Panc1 (cell line): ENCODE results near the gene YKT6. TPM values are rescaled to one million over a fixed set of nuclear protein-coding genes. Genes with fewer than 3 reads are reported as not detected.
A peak's percentile ranks its signal among the peaks of the same experiment; 100 is the strongest.
"Not testable (repeated sequence)": the region's sequence is repeated elsewhere in the genome, so short reads cannot be mapped to it uniquely, and the experiment has no call there.

Experiments
- ATAC-seq: fragments of 200-7000 bp; cut with Tn5 transposase; 2 replicates; pipeline ENCODE4 v1.9.1; 2020; ENCODE audit warnings: mild to moderate bottlenecking, moderate library complexity
- BruUV-seq: library from RNA; stranded (reverse); fragments of 400-500 nt; replicated peaks from 2 replicates; lab custom pipeline; 2021; lab: Mats Ljungman, UMichigan
- CTCF ChIA-PET: fragments of 300-600 bp; sonication (Branson Sonifier 250); formaldehyde crosslinking; loops from one replicate; lab custom pipeline; 2022; ENCODE audit warnings: antibody characterized with exemption; lab: Charles Lee
- POLR2A ChIA-PET: fragments of 300-600 bp; sonication (Branson Sonifier 250); formaldehyde crosslinking; loops from one replicate; lab custom pipeline; 2022; ENCODE audit warnings: antibody characterized with exemption; lab: Charles Lee
- DNase-seq: peaks from one replicate; pipeline ENCODE4 v3.0.0-alpha.2; 2010; ENCODE audit warnings: low read depth, low spot score
- H3K27ac ChIP-seq: 2 replicates; pipeline ENCODE4 v1.5.1; 2011; ENCODE audit warnings: mild to moderate bottlenecking, low read length, inconsistent platforms
- H3K27me3 ChIP-seq: fragments of 200-500 bp; sonication (Bioruptor generic); 2 replicates; pipeline ENCODE4 v1.6.0; 2014; ENCODE audit warnings: low read length, inconsistent platforms; ENCODE audit not compliant: control insufficient read depth, insufficient read depth
- H3K36me3 ChIP-seq: fragments of 200-500 bp; sonication (Bioruptor generic); 2 replicates; pipeline ENCODE4 v1.5.1; 2014; ENCODE audit warnings: inconsistent platforms, mild to moderate bottlenecking, low read length, moderate library complexity; ENCODE audit not compliant: control insufficient read depth, insufficient read depth
- H3K4me1 ChIP-seq: 2 replicates; pipeline ENCODE4 v1.5.1; 2011; ENCODE audit warnings: inconsistent platforms, mild to moderate bottlenecking, low read length, moderate library complexity; ENCODE audit not compliant: control insufficient read depth, insufficient read depth
- H3K4me3 ChIP-seq, 2 experiments: 2 replicates each; pipeline ENCODE4 v1.5.1; 2011 to 2012; ENCODE audit warnings: low read depth in 2 of 2, low read length in 2 of 2, mild to moderate bottlenecking in 2 of 2, inconsistent platforms in 1 of 2, moderate library complexity in 1 of 2
- H3K9me3 ChIP-seq: fragments of 200-500 bp; sonication (Bioruptor generic); 2 replicates; pipeline ENCODE4 v1.5.1; 2014; ENCODE audit warnings: low read depth, mild to moderate bottlenecking, inconsistent platforms, low read length, moderate library complexity; ENCODE audit not compliant: control insufficient read depth, insufficient read depth
- SIN3A ChIP-seq: IDR thresholded peaks from 2 replicates; pipeline ENCODE4 v1.6.1; 2012; ENCODE audit warnings: low read depth, mild to moderate bottlenecking, low read length, moderate library complexity, borderline replicate concordance; ENCODE audit not compliant: insufficient read depth
- TCF7L2 ChIP-seq: IDR thresholded peaks from 2 replicates; pipeline ENCODE4 v1.6.1; 2011; ENCODE audit warnings: mild to moderate bottlenecking, low read depth, low read length, inconsistent platforms
- in situ Hi-C: cut with HindIII; loops from 2 replicates; pipeline ENCODE4 v1.10.0; 2016; ENCODE audit warnings: low sequenced_read_pairs, low pct_unique_long_range_greater_than_20kb
- intact Hi-C: fragments of 100-400 bp; cut with micrococcal nuclease; formaldehyde crosslinking; loops from one replicate; pipeline ENCODE4 v1.10.0; 2022; ENCODE audit not compliant: unreplicated experiment
- total RNA-seq: library from RNA; stranded (reverse); gene quantifications from one replicate; pipeline ENCODE4 v1.2.1, GENCODE V29; 2021; ENCODE audit not compliant: unreplicated experiment
- TF ChIP-seq, protein P1 (sequence below): fragments of 450-650 bp; IDR thresholded peaks from 2 replicates; pipeline ENCODE4 v1.5.1; 2017; ENCODE audit warnings: mild to moderate bottlenecking
- TF ChIP-seq, protein P2 (sequence below), 2 experiments: IDR thresholded peaks; 2 replicates each; pipeline ENCODE4 v1.6.1; 2011 to 2012; ENCODE audit warnings: low read depth in 2 of 2, control low read depth in 1 of 2, low read length in 1 of 2, mild to moderate bottlenecking in 1 of 2, moderate library complexity in 1 of 2; ENCODE audit not compliant: insufficient read depth in 1 of 2

Gene YKT6
- total RNA-seq, 1 experiment from 2014 or later = 207 TPM

DNA sequence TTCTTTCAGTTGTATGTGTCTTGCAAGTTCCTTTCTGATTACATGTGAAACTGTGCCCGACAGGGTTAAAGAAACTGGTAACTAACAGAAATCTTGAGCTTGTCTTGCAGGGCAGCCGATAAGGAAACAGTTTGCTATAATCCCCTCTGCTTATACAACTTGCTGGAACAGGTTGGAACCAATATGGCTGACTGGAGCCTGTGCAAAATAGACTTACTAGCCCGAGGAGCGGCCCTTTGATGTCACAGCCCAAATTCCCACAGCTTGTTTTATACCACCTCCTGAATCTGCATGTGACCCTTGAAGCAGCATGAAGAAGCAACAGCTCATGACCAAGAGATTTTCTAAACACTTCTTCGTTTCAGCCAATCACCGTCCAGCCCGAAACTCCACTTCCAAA, 3.3 kb upstream of the YKT6 start:
- Histone ChIP-seq H3K36me3 (no peaks in the 10 kb centered on the region), H3K27me3 (no peaks in the 10 kb centered on the region), H3K4me3 (no peak overlapping the region), H3K27ac (no peak overlapping the region), H3K4me1 (peaks cover 4% of the 10 kb centered on the region), H3K9me3 (no peaks in the 10 kb centered on the region)
- peak; percentile 71 for TF ChIP-seq TCF7L2
- TF ChIP-seq, protein P1, sequence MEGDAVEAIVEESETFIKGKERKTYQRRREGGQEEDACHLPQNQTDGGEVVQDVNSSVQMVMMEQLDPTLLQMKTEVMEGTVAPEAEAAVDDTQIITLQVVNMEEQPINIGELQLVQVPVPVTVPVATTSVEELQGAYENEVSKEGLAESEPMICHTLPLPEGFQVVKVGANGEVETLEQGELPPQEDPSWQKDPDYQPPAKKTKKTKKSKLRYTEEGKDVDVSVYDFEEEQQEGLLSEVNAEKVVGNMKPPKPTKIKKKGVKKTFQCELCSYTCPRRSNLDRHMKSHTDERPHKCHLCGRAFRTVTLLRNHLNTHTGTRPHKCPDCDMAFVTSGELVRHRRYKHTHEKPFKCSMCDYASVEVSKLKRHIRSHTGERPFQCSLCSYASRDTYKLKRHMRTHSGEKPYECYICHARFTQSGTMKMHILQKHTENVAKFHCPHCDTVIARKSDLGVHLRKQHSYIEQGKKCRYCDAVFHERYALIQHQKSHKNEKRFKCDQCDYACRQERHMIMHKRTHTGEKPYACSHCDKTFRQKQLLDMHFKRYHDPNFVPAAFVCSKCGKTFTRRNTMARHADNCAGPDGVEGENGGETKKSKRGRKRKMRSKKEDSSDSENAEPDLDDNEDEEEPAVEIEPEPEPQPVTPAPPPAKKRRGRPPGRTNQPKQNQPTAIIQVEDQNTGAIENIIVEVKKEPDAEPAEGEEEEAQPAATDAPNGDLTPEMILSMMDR = no peak
- POLR2A ChIA-PET = no interaction called here
- no peak for DNase-seq
- intact Hi-C loops = loop anchor here (5.0 kb wide), 2 partner anchors 65 to 125 kb away; no protein-coding TSS in a partner anchor
- in situ Hi-C loops = no loop called here
- no peak for ATAC-seq
- BruUV-seq = no TSS peak
- CTCF ChIA-PET = interaction anchor here (1.0 kb wide), 1 partner anchor 178 kb away, joined by 4 read pairs; no protein-coding TSS in a partner anchor

DNA sequence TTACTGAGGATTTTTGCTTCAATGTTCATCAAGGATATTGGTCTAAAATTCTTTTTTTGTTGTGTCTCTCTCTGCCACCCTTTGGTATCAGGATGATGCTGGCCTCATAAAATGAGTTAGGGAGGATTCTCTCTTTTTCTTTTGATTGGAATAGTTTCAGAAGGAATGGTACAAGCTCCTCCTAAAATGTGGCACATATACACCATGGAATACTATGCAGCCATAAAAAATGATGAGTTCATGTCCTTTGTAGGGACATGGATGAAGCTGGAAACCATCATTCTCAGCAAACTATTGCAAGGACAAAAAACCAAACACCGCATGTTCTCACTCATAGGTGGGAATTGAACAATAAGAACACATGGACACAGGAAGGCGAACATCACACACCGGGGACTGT, 615 bp upstream of the YKT6 start:
- H3K9me3 ChIP-seq, H3K4me1 ChIP-seq, POLR2A ChIA-PET, H3K27me3 ChIP-seq, H3K4me3 ChIP-seq, intact Hi-C loops, H3K36me3 ChIP-seq, BruUV-seq, H3K27ac ChIP-seq, DNase-seq, ATAC-seq: not testable (repeated sequence)
- in situ Hi-C loops = loop anchor here (25.0 kb wide), 1 partner anchor 137 kb away; the partner anchor contains the start of gene CAMK2B
- CTCF ChIA-PET = interaction anchor here (0.7 kb wide), 1 partner anchor 364 kb away, joined by 4 read pairs; no protein-coding TSS in a partner anchor

DNA sequence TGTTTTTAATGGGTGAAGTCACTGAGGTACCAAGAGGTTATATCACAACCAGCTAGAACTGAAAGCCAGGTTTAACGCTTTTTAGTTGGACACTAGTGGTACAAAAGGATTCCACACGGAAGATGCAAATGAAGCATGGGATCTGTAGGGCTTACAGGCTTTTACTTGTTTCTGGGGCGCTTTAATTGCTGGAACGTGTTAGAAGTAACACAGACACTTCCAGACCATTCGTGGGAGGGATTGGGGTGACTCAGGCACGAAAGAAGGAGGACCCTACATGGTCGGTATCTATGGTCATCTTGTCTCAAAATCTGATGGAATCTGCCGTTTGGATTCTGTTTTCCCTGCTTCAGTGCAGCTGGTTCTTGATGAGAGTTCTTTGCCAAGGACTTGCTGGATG, 1.0 kb downstream of the YKT6 start:
- TF ChIP-seq, protein P2, sequence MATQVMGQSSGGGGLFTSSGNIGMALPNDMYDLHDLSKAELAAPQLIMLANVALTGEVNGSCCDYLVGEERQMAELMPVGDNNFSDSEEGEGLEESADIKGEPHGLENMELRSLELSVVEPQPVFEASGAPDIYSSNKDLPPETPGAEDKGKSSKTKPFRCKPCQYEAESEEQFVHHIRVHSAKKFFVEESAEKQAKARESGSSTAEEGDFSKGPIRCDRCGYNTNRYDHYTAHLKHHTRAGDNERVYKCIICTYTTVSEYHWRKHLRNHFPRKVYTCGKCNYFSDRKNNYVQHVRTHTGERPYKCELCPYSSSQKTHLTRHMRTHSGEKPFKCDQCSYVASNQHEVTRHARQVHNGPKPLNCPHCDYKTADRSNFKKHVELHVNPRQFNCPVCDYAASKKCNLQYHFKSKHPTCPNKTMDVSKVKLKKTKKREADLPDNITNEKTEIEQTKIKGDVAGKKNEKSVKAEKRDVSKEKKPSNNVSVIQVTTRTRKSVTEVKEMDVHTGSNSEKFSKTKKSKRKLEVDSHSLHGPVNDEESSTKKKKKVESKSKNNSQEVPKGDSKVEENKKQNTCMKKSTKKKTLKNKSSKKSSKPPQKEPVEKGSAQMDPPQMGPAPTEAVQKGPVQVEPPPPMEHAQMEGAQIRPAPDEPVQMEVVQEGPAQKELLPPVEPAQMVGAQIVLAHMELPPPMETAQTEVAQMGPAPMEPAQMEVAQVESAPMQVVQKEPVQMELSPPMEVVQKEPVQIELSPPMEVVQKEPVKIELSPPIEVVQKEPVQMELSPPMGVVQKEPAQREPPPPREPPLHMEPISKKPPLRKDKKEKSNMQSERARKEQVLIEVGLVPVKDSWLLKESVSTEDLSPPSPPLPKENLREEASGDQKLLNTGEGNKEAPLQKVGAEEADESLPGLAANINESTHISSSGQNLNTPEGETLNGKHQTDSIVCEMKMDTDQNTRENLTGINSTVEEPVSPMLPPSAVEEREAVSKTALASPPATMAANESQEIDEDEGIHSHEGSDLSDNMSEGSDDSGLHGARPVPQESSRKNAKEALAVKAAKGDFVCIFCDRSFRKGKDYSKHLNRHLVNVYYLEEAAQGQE (IDR thresholded peaks at IDR 0.05; ENCODE audit: insufficient read depth in 1 of 2, low read depth in 2 of 2, low read length in 1 of 2) = no peak
- no peak for TF ChIP-seq SIN3A
- Histone ChIP-seq H3K4me3 (peak overlapping the region; percentile 73 to 80), H3K4me1 (peaks cover 6% of the 10 kb centered on the region), H3K36me3 (peaks cover 18% of the 10 kb centered on the region), H3K9me3 (no peaks in the 10 kb centered on the region), H3K27ac (peak overlapping the region; percentile 84), H3K27me3 (no peaks in the 10 kb centered on the region)
- CTCF ChIA-PET = no interaction called here
- DNase-seq (no peak), ATAC-seq (no peak)
- BruUV-seq = no TSS peak
- POLR2A ChIA-PET = no interaction called here
- in situ Hi-C loops (loop anchor here (25.0 kb wide), 1 partner anchor 135 kb away; the partner anchor contains the start of gene CAMK2B), intact Hi-C loops (no loop called here)
